AML-193 (cell line): ENCODE results near the gene PMIS2.

ENCODE experiments used
- DNase-seq, 2 experiments: peaks; one replicate each; lab custom pipeline; 2025; lab: John Stamatoyannopoulos, UW

Gene PMIS2

GRCh38 chr19:35633727-35634440 lies 47.9 kb downstream of the PMIS2 start:
- DNase-seq, result no peak

DNA sequence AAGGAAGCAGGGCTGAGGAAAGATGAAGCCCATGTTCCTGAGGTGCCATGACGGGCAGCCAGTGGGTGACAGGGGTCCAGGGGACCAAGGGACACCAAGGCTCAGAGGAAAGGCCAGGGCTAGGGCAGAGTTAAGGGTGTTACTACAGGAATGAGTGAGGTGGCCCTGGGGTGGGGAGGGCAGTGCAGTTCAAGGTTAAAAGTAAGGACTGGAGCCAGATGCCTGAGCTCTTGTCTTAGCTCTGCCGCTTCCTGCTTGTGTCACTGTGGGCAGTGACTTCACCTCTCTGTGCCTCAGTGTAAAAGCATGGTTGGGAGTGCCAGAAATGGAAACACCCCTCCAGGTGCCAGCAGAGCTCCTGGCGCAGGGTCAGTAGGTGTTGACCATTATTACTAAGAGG lies 50.7 kb downstream of the PMIS2 start:
- DNase-seq, result no peak
